H1 (cell line): ENCODE results near the gene ZNF577.
"Not testable (repeated sequence)": the region's sequence is repeated elsewhere in the genome, so short reads cannot be mapped to it uniquely, and the experiment has no call there.

Experiments used
- KDM4A ChIP-seq: IDR thresholded peaks from one replicate; pipeline ENCODE4 v1.7.1; 2012; ENCODE audit warnings: low read depth, mild to moderate bottlenecking, moderate library complexity, low read length, inconsistent platforms; ENCODE audit not compliant: severe bottlenecking
- POLR2A ChIP-seq, 2 experiments: IDR thresholded peaks; 1 replicate in 1 of 2; 2 replicates in 1 of 2; pipeline ENCODE4 v1.6.1; 2011; ENCODE audit warnings: low read depth in 2 of 2, low read length in 2 of 2, mild to moderate bottlenecking in 2 of 2; ENCODE audit errors: control extremely low read depth in 1 of 2
- SP1 ChIP-seq: IDR thresholded peaks from 2 replicates; pipeline ENCODE4 v1.6.1; 2011; ENCODE audit warnings: low read depth, low read length
- TEAD4 ChIP-seq: IDR thresholded peaks from 2 replicates; pipeline ENCODE4 v1.6.1; 2012; ENCODE audit warnings: low read depth, low read length, inconsistent platforms, mixed read lengths
- TF ChIP-seq, protein P1 (sequence below), 3 experiments: IDR thresholded peaks; 1 replicate in 2 of 3; 2 replicates in 1 of 3; pipeline versions ENCODE4 v1.5.1 to v1.6.1; 2011; ENCODE audit warnings: low read length in 3 of 3, mild to moderate bottlenecking in 3 of 3, inconsistent platforms in 2 of 3, low read depth in 1 of 3, moderate library complexity in 1 of 3; ENCODE audit not compliant: insufficient read depth in 1 of 3; ENCODE audit errors: control extremely low read depth in 1 of 3

DNA sequence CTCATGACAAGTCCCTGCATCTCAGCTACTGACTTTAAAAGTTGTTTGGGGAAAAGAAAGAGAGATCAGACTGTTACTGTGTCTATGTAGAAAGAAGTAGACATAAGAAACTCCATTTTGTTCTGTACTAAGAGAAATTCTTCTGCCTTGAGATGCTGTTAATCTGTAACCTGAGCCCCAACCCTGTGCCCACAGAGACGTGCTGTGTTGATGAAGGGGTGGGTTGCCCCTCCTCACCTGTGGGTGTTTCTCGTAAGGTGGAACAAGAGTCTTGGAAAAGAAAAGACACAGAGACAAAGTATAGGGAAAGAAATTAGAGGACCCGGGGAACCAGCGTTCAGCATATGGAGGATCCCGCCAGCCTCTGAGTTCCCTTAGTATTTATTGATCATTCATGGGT lies 20.2 kb upstream of the ZNF577 start:
- TF ChIP-seq POLR2A (IDR thresholded peaks at IDR 0.05; ENCODE audit: control extremely low read depth in 1 of 2, low read depth in 2 of 2, low read length in 2 of 2); TEAD4; SP1; KDM4A: not testable (repeated sequence)
- TF ChIP-seq, protein P1, sequence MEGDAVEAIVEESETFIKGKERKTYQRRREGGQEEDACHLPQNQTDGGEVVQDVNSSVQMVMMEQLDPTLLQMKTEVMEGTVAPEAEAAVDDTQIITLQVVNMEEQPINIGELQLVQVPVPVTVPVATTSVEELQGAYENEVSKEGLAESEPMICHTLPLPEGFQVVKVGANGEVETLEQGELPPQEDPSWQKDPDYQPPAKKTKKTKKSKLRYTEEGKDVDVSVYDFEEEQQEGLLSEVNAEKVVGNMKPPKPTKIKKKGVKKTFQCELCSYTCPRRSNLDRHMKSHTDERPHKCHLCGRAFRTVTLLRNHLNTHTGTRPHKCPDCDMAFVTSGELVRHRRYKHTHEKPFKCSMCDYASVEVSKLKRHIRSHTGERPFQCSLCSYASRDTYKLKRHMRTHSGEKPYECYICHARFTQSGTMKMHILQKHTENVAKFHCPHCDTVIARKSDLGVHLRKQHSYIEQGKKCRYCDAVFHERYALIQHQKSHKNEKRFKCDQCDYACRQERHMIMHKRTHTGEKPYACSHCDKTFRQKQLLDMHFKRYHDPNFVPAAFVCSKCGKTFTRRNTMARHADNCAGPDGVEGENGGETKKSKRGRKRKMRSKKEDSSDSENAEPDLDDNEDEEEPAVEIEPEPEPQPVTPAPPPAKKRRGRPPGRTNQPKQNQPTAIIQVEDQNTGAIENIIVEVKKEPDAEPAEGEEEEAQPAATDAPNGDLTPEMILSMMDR (IDR thresholded peaks at IDR 0.05; ENCODE audit: control extremely low read depth in 1 of 3, insufficient read depth in 1 of 3, low read depth in 1 of 3, low read length in 3 of 3), result not testable (repeated sequence)
